Liver (tissue), 9 donors: ENCODE results near the gene ZC2HC1C. TPM values are rescaled to one million over a fixed set of nuclear protein-coding genes. Genes with fewer than 3 reads are reported as not detected.
A peak's percentile ranks its signal among the peaks of the same experiment; 100 is the strongest.

Experiments
- DNase-seq: peaks from one replicate; pipeline ENCODE4 v3.0.0-alpha.2; 2017; ENCODE audit warnings: low spot score
- H3K27ac ChIP-seq, 2 donors: one replicate each; pipeline ENCODE4 v1.7.0; 2013; ENCODE audit warnings: inconsistent platforms in 2 of 2, low read length in 2 of 2, control low read depth in 1 of 2, low read depth in 1 of 2, mild to moderate bottlenecking in 1 of 2
- H3K27me3 ChIP-seq, 4 donors: one replicate each; pipeline versions ENCODE4 v1.6.1 to v1.7.0; 2013; ENCODE audit warnings: low read length in 3 of 4, inconsistent platforms in 1 of 4, mild to moderate bottlenecking in 1 of 4, moderate library complexity in 1 of 4; ENCODE audit not compliant: control insufficient read depth in 4 of 4, insufficient read depth in 4 of 4
- H3K36me3 ChIP-seq, 4 donors: one replicate each; pipeline versions ENCODE4 v1.6.1 to v1.7.0; 2013; ENCODE audit warnings: low read length in 3 of 4, mild to moderate bottlenecking in 3 of 4, low read depth in 1 of 4, moderate library complexity in 1 of 4; ENCODE audit not compliant: control insufficient read depth in 4 of 4, insufficient read depth in 3 of 4
- H3K4me1 ChIP-seq, 4 donors: one replicate each; pipeline versions ENCODE4 v1.6.1 to v1.7.0; 2013; ENCODE audit warnings: low read length in 3 of 4, mild to moderate bottlenecking in 3 of 4, moderate library complexity in 1 of 4; ENCODE audit not compliant: control insufficient read depth in 4 of 4, insufficient read depth in 4 of 4
- H3K4me3 ChIP-seq, 3 donors: one replicate each; pipeline versions ENCODE4 v1.6.1 to v1.7.0; 2013; ENCODE audit warnings: low read length in 3 of 3, control low read depth in 1 of 3, low read depth in 1 of 3, mild to moderate bottlenecking in 1 of 3
- H3K9ac ChIP-seq, 2 donors: one replicate each; pipeline ENCODE4 v1.7.0; 2013; ENCODE audit warnings: low read length in 2 of 2, mild to moderate bottlenecking in 2 of 2, moderate library complexity in 2 of 2, control low read depth in 1 of 2, low read depth in 1 of 2
- H3K9me3 ChIP-seq, 4 donors: one replicate each; pipeline versions ENCODE4 v1.6.1 to v1.7.0; 2013; ENCODE audit warnings: low read length in 3 of 4; ENCODE audit not compliant: control insufficient read depth in 4 of 4
- EGR1 ChIP-seq, 2 donors: IDR thresholded peaks; 2 replicates each; pipeline ENCODE4 v1.6.1; 2016 to 2018; ENCODE audit warnings: antibody characterized with exemption in 2 of 2, low read depth in 2 of 2
- FOXA1 ChIP-seq: IDR thresholded peaks from 2 replicates; pipeline ENCODE4 v1.6.1; 2016; ENCODE audit warnings: antibody characterized with exemption
- FOXA2 ChIP-seq: IDR thresholded peaks from 2 replicates; pipeline ENCODE4 v1.6.1; 2016; ENCODE audit warnings: antibody characterized with exemption
- GABPA ChIP-seq, 2 donors: IDR thresholded peaks in 1 of 2; conservative IDR thresholded peaks in 1 of 2; 2 replicates each; pipeline ENCODE4 v1.6.1; 2016; ENCODE audit warnings: antibody characterized with exemption in 2 of 2, mild to moderate bottlenecking in 1 of 2, moderate library complexity in 1 of 2
- HNF4A ChIP-seq, 2 donors: conservative IDR thresholded peaks; 2 replicates each; pipeline ENCODE4 v1.6.1; 2016; ENCODE audit warnings: antibody characterized with exemption in 2 of 2, mild to moderate bottlenecking in 2 of 2
- HNF4G ChIP-seq: IDR thresholded peaks from 2 replicates; pipeline ENCODE4 v1.6.1; 2016; ENCODE audit warnings: antibody characterized with exemption
- JUND ChIP-seq, 2 donors: IDR thresholded peaks; 2 replicates each; pipeline ENCODE4 v1.6.1; 2016; ENCODE audit warnings: antibody characterized with exemption in 2 of 2
- NR2F2 ChIP-seq: IDR thresholded peaks from 2 replicates; pipeline ENCODE4 v1.6.1; 2016; ENCODE audit warnings: antibody characterized with exemption
- RAD21 ChIP-seq, 2 donors: IDR thresholded peaks; 2 replicates each; pipeline ENCODE4 v1.6.1; 2016; ENCODE audit warnings: antibody characterized with exemption in 2 of 2, mild to moderate bottlenecking in 2 of 2
- REST ChIP-seq: IDR thresholded peaks from 2 replicates; pipeline ENCODE4 v1.6.1; 2016; ENCODE audit warnings: antibody characterized with exemption, mild to moderate bottlenecking
- RXRA ChIP-seq, 2 donors: IDR thresholded peaks; 2 replicates each; pipeline ENCODE4 v1.6.1; 2017 to 2018; ENCODE audit warnings: antibody characterized with exemption in 2 of 2, mild to moderate bottlenecking in 1 of 2
- SP1 ChIP-seq: IDR thresholded peaks from 2 replicates; pipeline ENCODE4 v1.6.1; 2018; ENCODE audit warnings: antibody characterized with exemption, mild to moderate bottlenecking
- TAF1 ChIP-seq: conservative IDR thresholded peaks from 2 replicates; pipeline ENCODE4 v1.6.1; 2016; ENCODE audit warnings: antibody characterized with exemption, mild to moderate bottlenecking
- YY1 ChIP-seq: IDR thresholded peaks from 2 replicates; pipeline ENCODE4 v1.6.1; 2016; ENCODE audit warnings: antibody characterized with exemption, mild to moderate bottlenecking
- WGBS: extraction: QIAGEN DNeasy Blood & Tissue Kit; methylation state at CpG from one replicate; pipeline ENCODE4 v1.1.7; 2013; 5-methylcytosine and 5-hydroxymethylcytosine counted together
- polyA plus RNA-seq, 2 donors: library from polyadenylated mRNA; stranded (reverse) in 1 of 2; unstranded in 1 of 2; fragments of 200-250 nt in 1 of 2; fragments of >200 nt in 1 of 2; fragmentation: Nextera tagmentation in 1 of 2; extraction: Ambion mirVana in 1 of 2; gene quantifications; one replicate each; pipeline versions ENCODE4 v1.2.1 to v1.2.3, GENCODE V29; 2013 to 2015
- total RNA-seq, 2 donors: library from RNA; depleted of rRNA; stranded (reverse); fragments of >200 nt; gene quantifications; one replicate each; pipeline ENCODE4 v1.2.3, GENCODE V29; 2014
- TF ChIP-seq, protein P1 (sequence below): IDR thresholded peaks from 2 replicates; pipeline ENCODE4 v1.6.1; 2016; ENCODE audit warnings: antibody characterized with exemption
- TF ChIP-seq, protein P2 (sequence below): IDR thresholded peaks from 2 replicates; pipeline ENCODE4 v1.6.1; 2016; ENCODE audit warnings: antibody characterized with exemption
- TF ChIP-seq, protein P3 (sequence below): IDR thresholded peaks from 2 replicates; pipeline ENCODE4 v1.6.1; 2016; ENCODE audit warnings: antibody characterized with exemption
- TF ChIP-seq, protein P4 (sequence below): fragments of 150-350 bp; IDR thresholded peaks from 2 replicates; pipeline ENCODE4 v1.5.1; 2017; ENCODE audit warnings: improper control_type of control experiment, low read depth, low read length; ENCODE audit not compliant: missing input control
- donor health status: healthy.
- donor health status: healthy.
- donor health status: healthy.
- donor health status: healthy.
- donor health status: healthy.

ZC2HC1C gene
- total and polyA plus RNA-seq, 4 donors, result 0.56 to 5.9 (median 3.5) TPM

DNA sequence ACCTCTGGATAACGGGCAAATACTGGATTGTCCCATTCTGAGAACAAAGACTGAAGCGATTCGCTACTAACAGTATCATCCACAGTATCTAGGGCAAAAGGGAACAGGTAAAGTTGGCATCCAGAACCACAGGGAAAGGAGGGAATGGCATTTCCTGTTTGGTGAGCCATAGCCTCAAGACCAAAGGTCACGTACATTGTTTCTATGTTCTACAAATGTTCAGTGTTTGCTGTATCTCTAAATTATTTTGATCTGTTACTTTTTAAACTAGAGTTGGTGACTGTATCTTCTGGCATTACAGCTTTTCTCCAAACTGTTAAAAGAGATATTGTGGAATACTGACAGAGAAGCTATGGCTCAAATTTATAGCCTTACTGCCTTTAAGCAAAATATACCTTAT is 27.8 kb upstream of the ZC2HC1C start:
- TF ChIP-seq, protein P1, sequence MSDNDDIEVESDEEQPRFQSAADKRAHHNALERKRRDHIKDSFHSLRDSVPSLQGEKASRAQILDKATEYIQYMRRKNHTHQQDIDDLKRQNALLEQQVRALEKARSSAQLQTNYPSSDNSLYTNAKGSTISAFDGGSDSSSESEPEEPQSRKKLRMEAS, result peak; percentile 51
- peak; percentile 64 for TF ChIP-seq NR2F2
- peak; percentile 80 for TF ChIP-seq HNF4G
- no peak for TF ChIP-seq FOXA1
- TF ChIP-seq, protein P2, sequence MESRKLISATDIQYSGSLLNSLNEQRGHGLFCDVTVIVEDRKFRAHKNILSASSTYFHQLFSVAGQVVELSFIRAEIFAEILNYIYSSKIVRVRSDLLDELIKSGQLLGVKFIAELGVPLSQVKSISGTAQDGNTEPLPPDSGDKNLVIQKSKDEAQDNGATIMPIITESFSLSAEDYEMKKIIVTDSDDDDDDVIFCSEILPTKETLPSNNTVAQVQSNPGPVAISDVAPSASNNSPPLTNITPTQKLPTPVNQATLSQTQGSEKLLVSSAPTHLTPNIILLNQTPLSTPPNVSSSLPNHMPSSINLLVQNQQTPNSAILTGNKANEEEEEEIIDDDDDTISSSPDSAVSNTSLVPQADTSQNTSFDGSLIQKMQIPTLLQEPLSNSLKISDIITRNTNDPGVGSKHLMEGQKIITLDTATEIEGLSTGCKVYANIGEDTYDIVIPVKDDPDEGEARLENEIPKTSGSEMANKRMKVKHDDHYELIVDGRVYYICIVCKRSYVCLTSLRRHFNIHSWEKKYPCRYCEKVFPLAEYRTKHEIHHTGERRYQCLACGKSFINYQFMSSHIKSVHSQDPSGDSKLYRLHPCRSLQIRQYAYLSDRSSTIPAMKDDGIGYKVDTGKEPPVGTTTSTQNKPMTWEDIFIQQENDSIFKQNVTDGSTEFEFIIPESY, result no peak
- TF ChIP-seq GABPA (IDR thresholded peaks at IDR 0.05 in 1 of 2, conservative IDR thresholded peaks at IDR 0.05 in 1 of 2), result peak; percentile 57 to 81
- TF ChIP-seq YY1, result peak; percentile 75
- TF ChIP-seq EGR1 (IDR thresholded peaks at IDR 0.05; ENCODE audit: low read depth in 2 of 2), result no peak
- TF ChIP-seq, protein P3, sequence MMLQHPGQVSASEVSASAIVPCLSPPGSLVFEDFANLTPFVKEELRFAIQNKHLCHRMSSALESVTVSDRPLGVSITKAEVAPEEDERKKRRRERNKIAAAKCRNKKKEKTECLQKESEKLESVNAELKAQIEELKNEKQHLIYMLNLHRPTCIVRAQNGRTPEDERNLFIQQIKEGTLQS, result no peak
- TF ChIP-seq FOXA2, result peak; percentile 38
- TF ChIP-seq JUND (IDR thresholded peaks at IDR 0.05), result peak in 1 of 2 donors; percentile 42
- TF ChIP-seq RXRA (IDR thresholded peaks at IDR 0.05), result peak; percentile 90 to 94
- TF ChIP-seq RAD21 (IDR thresholded peaks at IDR 0.05), result peak; percentile 32 to 45
- TF ChIP-seq REST, result peak; percentile 75
- peak; percentile 93 to 94 for TF ChIP-seq HNF4A (conservative IDR thresholded peaks at IDR 0.05)
- TF ChIP-seq, protein P4, sequence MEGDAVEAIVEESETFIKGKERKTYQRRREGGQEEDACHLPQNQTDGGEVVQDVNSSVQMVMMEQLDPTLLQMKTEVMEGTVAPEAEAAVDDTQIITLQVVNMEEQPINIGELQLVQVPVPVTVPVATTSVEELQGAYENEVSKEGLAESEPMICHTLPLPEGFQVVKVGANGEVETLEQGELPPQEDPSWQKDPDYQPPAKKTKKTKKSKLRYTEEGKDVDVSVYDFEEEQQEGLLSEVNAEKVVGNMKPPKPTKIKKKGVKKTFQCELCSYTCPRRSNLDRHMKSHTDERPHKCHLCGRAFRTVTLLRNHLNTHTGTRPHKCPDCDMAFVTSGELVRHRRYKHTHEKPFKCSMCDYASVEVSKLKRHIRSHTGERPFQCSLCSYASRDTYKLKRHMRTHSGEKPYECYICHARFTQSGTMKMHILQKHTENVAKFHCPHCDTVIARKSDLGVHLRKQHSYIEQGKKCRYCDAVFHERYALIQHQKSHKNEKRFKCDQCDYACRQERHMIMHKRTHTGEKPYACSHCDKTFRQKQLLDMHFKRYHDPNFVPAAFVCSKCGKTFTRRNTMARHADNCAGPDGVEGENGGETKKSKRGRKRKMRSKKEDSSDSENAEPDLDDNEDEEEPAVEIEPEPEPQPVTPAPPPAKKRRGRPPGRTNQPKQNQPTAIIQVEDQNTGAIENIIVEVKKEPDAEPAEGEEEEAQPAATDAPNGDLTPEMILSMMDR, result no peak
- TF ChIP-seq TAF1, result no peak
- peak; percentile 99 for TF ChIP-seq SP1
- no peak overlapping the region for H3K4me3 ChIP-seq
- 28% methylated on average over 4 of the region's 4 CpGs for WGBS
- H3K27ac ChIP-seq, result peak overlapping the region; percentile 54 to 76
- peak overlapping the region in 1 of 2 donors; percentile 42 for H3K9ac ChIP-seq
- peaks cover 0 to 5% (median 1%) of the 10 kb centered on the region in 4 donors for H3K36me3 ChIP-seq
- H3K4me1 ChIP-seq, result peaks cover 10 to 25% (median 13%) of the 10 kb centered on the region in 4 donors
- H3K9me3 ChIP-seq, result no peaks in the 10 kb centered on the region
- H3K27me3 ChIP-seq, result no peaks in the 10 kb centered on the region
- no peak for DNase-seq
